Nephron (organoid): ENCODE measurements around the gene IGF2.

Experiments used
- H3K27ac Mint-ChIP-seq, 3 experiments: 2 replicates each; pipeline ENCODE4 v1.8.0; 2020; ENCODE audit warnings: mixed read lengths in 3 of 3, mild to moderate bottlenecking in 2 of 3, moderate library complexity in 1 of 3
- H3K27me3 Mint-ChIP-seq: 2 replicates; pipeline ENCODE4 v1.8.0; 2021; ENCODE audit warnings: low read depth, mild to moderate bottlenecking, moderate library complexity, mixed read lengths
- H3K36me3 Mint-ChIP-seq: 2 replicates; pipeline ENCODE4 v1.8.0; 2020; ENCODE audit warnings: low read depth, mixed read lengths
- H3K4me1 Mint-ChIP-seq: 2 replicates; pipeline ENCODE4 v1.8.0; 2020; ENCODE audit warnings: mixed read lengths
- H3K4me3 Mint-ChIP-seq, 3 experiments: 2 replicates each; pipeline ENCODE4 v1.8.0; 2020; ENCODE audit warnings: mild to moderate bottlenecking in 3 of 3, mixed read lengths in 3 of 3, moderate library complexity in 2 of 3
- H3K9me3 Mint-ChIP-seq: 2 replicates; pipeline ENCODE4 v1.8.0; 2020; ENCODE audit warnings: mixed read lengths
- CTCF ChIP-seq, 3 experiments: fragments of 200-600 bp; sonication (generic); IDR thresholded peaks; one replicate each; pipeline ENCODE4 v1.5.0; 2021; ENCODE audit warnings: antibody characterized with exemption in 3 of 3; ENCODE audit not compliant: unreplicated experiment in 3 of 3

IGF2 gene

GRCh38 chr11:2123628-2123960 is 15.6 kb downstream of the IGF2 start:
- no peak overlapping the region for H3K4me3 Mint-ChIP-seq
- H3K36me3 Mint-ChIP-seq: no peaks in the 10 kb centered on the region
- H3K4me1 Mint-ChIP-seq: no peaks in the 10 kb centered on the region
- no peak for TF ChIP-seq CTCF (IDR thresholded peaks at IDR 0.05; ENCODE audit: unreplicated experiment in 3 of 3)
- peaks cover 7% of the 10 kb centered on the region for H3K9me3 Mint-ChIP-seq
- H3K27me3 Mint-ChIP-seq: no peaks in the 10 kb centered on the region
- no peak overlapping the region for H3K27ac Mint-ChIP-seq

DNA sequence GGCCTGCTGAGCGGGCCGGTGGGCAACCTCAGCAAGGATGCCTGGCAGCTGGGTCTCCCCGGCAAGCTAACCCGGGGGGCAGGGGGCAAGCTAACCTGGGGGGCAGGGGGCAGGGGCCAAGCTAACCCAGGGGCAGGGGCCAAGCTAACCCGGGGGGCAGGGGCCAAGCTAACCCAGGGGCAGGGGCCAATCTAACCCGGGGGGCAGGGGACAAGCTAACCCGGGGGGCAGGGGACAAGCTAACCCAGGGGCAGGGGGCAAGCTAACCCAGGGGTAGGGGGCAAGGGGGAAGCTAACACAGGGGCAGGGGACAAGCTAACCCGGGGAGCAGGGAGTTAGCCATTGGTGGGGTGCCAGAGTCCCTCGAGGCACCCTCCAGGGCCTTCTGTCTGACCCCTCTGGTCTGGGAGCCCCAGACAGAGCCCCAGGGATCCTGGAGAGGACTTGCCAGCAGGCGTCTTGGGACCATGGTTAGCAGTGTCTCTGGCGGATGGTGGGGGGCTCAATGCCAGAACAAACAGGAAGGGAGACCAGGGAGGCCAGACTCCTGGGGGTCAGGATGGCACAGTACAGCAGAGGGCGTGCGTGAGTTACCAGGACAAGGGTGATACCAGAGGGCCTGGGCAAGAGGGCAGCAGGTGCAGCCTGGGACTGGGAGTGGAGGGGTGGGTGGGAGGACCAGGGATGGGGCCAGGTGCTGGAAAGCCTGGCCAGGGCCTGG is 16.1 kb downstream of the IGF2 start:
- Mint-ChIP-seq H3K36me3 (no peaks in the 10 kb centered on the region), H3K4me3 (no peak overlapping the region), H3K9me3 (peaks cover 11% of the 10 kb centered on the region)

DNA sequence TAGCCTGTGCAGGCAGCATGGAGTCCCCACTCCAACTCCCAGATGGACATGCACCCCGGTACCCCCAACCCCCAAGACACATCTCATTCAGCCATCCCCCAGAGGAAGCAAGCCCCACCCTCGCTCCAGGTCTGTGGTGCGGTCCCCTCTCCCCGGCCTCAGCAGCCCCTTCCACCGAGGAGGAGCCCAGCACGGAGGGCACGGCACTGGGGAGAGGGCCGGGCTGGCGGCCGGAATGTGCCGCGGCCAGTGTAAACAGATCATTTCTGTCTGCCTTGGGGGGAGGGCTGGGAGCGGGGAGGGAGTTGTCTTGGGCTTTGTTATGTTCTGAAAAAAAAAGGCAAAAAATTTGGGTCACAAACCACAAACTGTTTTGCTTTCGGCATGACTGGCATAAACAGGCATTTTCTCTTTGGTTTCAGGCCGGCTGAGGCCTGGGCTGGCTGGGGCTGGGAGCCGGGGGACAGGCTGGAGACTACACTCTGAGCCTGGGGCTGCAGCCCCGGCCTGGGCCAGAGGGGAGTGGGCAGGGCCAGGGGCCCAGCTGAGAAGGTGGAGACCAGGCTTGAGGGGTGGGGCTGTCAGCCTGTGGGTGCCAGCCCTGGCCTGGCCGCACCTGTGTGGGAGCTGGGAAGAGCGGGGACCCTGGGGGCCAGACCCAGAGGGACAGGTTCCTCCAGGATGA is 16.8 kb downstream of the IGF2 start:
- Mint-ChIP-seq H3K27me3 (peaks cover 4% of the 10 kb centered on the region), H3K9me3 (peaks cover 16% of the 10 kb centered on the region), H3K27ac (no peak overlapping the region), H3K36me3 (peaks cover 4% of the 10 kb centered on the region), H3K4me3 (no peak overlapping the region), H3K4me1 (no peaks in the 10 kb centered on the region)
- no peak for TF ChIP-seq CTCF (IDR thresholded peaks at IDR 0.05; ENCODE audit: unreplicated experiment in 3 of 3)

More for the DNA sequence above, 16.1 kb downstream of the IGF2 start:
- Mint-ChIP-seq H3K27me3 (peaks cover 4% of the 10 kb centered on the region), H3K27ac (no peak overlapping the region), H3K4me1 (no peaks in the 10 kb centered on the region)
- no peak for TF ChIP-seq CTCF (IDR thresholded peaks at IDR 0.05; ENCODE audit: unreplicated experiment in 3 of 3)

GRCh38 chr11:2121227-2122130 is 17.7 kb downstream of the IGF2 start:
- H3K27ac Mint-ChIP-seq: peak overlapping the region in 2 of 3 experiments; percentile 22 to 37
- no peak overlapping the region for H3K4me3 Mint-ChIP-seq
- peaks cover 6% of the 10 kb centered on the region for H3K27me3 Mint-ChIP-seq
- TF ChIP-seq CTCF (IDR thresholded peaks at IDR 0.05; ENCODE audit: unreplicated experiment in 3 of 3): no peak
- H3K4me1 Mint-ChIP-seq: no peaks in the 10 kb centered on the region
- H3K9me3 Mint-ChIP-seq: peaks cover 23% of the 10 kb centered on the region
- peaks cover 7% of the 10 kb centered on the region for H3K36me3 Mint-ChIP-seq

GRCh38 chr11:2120359-2121100 is 18.7 kb downstream of the IGF2 start:
- Mint-ChIP-seq H3K4me3 (no peak overlapping the region), H3K27me3 (peaks cover 7% of the 10 kb centered on the region), H3K36me3 (peaks cover 11% of the 10 kb centered on the region), H3K4me1 (no peaks in the 10 kb centered on the region), H3K9me3 (peaks cover 29% of the 10 kb centered on the region), H3K27ac (peak overlapping the region in 2 of 3 experiments; percentile 74 to 75)
- no peak for TF ChIP-seq CTCF (IDR thresholded peaks at IDR 0.05; ENCODE audit: unreplicated experiment in 3 of 3)
